ENCODE measurements around the gene VAMP4.

- no peak for TF ChIP-seq MAX (IDR thresholded peaks at IDR 0.05; ENCODE audit: insufficient read depth, insufficient read length)
- TF ChIP-seq CTCF (IDR thresholded peaks at IDR 0.05; ENCODE audit: extremely low read depth in 1 of 2, insufficient read depth in 1 of 2, low read depth in 1 of 2, low read length in 2 of 2): no peak
- TF ChIP-seq POLR2AphosphoS5 (IDR thresholded peaks at IDR 0.05; ENCODE audit: insufficient read depth, low read depth, low read length): no peak
- TF ChIP-seq GATA2 (IDR thresholded peaks at IDR 0.05; ENCODE audit: insufficient read depth, insufficient read length, low read depth, low read length): no peak
- TF ChIP-seq MYC (IDR thresholded peaks at IDR 0.05; ENCODE audit: low read depth, low read length): no peak
- no peak for TF ChIP-seq POLR2A (IDR thresholded peaks at IDR 0.05; ENCODE audit: low read depth, low read length)
Observed at GRCh38 chr1:171717062-171717718, 24.7 kb downstream of the VAMP4 start.
